ENCODE measurements around the gene DCP2.

Gene DCP2

GRCh38 chr5:113039229-113039933 is 62.8 kb downstream of the DCP2 start:
- no peaks in the 10 kb centered on the region for H4K20me1 ChIP-seq (ENCODE audit: insufficient read depth, low read length)
- ATAC-seq (ENCODE audit: insufficient read depth, low read depth) (no peak), DNase-seq (no peak)
- no peaks in the 10 kb centered on the region for H3K27me3 ChIP-seq (ENCODE audit: insufficient read depth, low read length, poor library complexity)
- no peak overlapping the region for H3K27ac ChIP-seq (ENCODE audit: low read length)
- H3K36me3 ChIP-seq (ENCODE audit: insufficient read depth, low read length) = no peaks in the 10 kb centered on the region
- H3K4me3 ChIP-seq (ENCODE audit: low read depth in 1 of 2, low read length in 2 of 2) = no peak overlapping the region
- no peaks in the 10 kb centered on the region for H3K9me3 ChIP-seq (ENCODE audit: insufficient read depth, low read length, severe bottlenecking)
- no peak for TF ChIP-seq EZH2 (IDR thresholded peaks at IDR 0.05; ENCODE audit: borderline replicate concordance, low read depth, low read length, severe bottlenecking)
- TF ChIP-seq, protein P1, sequence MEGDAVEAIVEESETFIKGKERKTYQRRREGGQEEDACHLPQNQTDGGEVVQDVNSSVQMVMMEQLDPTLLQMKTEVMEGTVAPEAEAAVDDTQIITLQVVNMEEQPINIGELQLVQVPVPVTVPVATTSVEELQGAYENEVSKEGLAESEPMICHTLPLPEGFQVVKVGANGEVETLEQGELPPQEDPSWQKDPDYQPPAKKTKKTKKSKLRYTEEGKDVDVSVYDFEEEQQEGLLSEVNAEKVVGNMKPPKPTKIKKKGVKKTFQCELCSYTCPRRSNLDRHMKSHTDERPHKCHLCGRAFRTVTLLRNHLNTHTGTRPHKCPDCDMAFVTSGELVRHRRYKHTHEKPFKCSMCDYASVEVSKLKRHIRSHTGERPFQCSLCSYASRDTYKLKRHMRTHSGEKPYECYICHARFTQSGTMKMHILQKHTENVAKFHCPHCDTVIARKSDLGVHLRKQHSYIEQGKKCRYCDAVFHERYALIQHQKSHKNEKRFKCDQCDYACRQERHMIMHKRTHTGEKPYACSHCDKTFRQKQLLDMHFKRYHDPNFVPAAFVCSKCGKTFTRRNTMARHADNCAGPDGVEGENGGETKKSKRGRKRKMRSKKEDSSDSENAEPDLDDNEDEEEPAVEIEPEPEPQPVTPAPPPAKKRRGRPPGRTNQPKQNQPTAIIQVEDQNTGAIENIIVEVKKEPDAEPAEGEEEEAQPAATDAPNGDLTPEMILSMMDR (IDR thresholded peaks at IDR 0.05; ENCODE audit: borderline replicate concordance, extremely low read depth, low read length, poor library complexity, severe bottlenecking) = no peak
- H3K9ac ChIP-seq (ENCODE audit: low read depth, low read length) = no peak overlapping the region
- no peak overlapping the region for H2AFZ ChIP-seq (ENCODE audit: low read depth, low read length)
- H3K4me2 ChIP-seq (ENCODE audit: insufficient read depth, low read length) = no peak overlapping the region
- H3K4me1 ChIP-seq (ENCODE audit: insufficient read depth, low read length) = peaks cover 12% of the 10 kb centered on the region
- no peaks in the 10 kb centered on the region for H3K79me2 ChIP-seq (ENCODE audit: insufficient read depth, low read length)

GRCh38 chr5:113039934-113040285 is 63.3 kb downstream of the DCP2 start:
- Histone ChIP-seq H4K20me1 (ENCODE audit: insufficient read depth, low read length) (no peaks in the 10 kb centered on the region), H3K4me2 (ENCODE audit: insufficient read depth, low read length) (no peak overlapping the region), H3K27me3 (ENCODE audit: insufficient read depth, low read length, poor library complexity) (no peaks in the 10 kb centered on the region), H3K9me3 (ENCODE audit: insufficient read depth, low read length, severe bottlenecking) (no peaks in the 10 kb centered on the region), H3K4me3 (ENCODE audit: low read depth in 1 of 2, low read length in 2 of 2) (no peak overlapping the region), H3K79me2 (ENCODE audit: insufficient read depth, low read length) (no peaks in the 10 kb centered on the region), H3K36me3 (ENCODE audit: insufficient read depth, low read length) (no peaks in the 10 kb centered on the region), H3K27ac (ENCODE audit: low read length) (no peak overlapping the region), H3K4me1 (ENCODE audit: insufficient read depth, low read length) (peaks cover 12% of the 10 kb centered on the region), H3K9ac (ENCODE audit: low read depth, low read length) (no peak overlapping the region), H2AFZ (ENCODE audit: low read depth, low read length) (no peak overlapping the region)
- TF ChIP-seq, protein P1 (IDR thresholded peaks at IDR 0.05; ENCODE audit: borderline replicate concordance, extremely low read depth, low read length, poor library complexity, severe bottlenecking) = no peak
- no peak for TF ChIP-seq EZH2 (IDR thresholded peaks at IDR 0.05; ENCODE audit: borderline replicate concordance, low read depth, low read length, severe bottlenecking)
- DNase-seq (no peak), ATAC-seq (ENCODE audit: insufficient read depth, low read depth) (no peak)

GRCh38 chr5:113040672-113041260 is 64.2 kb downstream of the DCP2 start:
- Histone ChIP-seq H2AFZ (ENCODE audit: low read depth, low read length) (peak overlapping the region; percentile 54; the same call in 1 of the 2 replicates), H3K36me3 (ENCODE audit: insufficient read depth, low read length) (no peaks in the 10 kb centered on the region), H3K9ac (ENCODE audit: low read depth, low read length) (no peak overlapping the region), H3K4me2 (ENCODE audit: insufficient read depth, low read length) (no peak overlapping the region), H3K4me1 (ENCODE audit: insufficient read depth, low read length) (peaks cover 12% of the 10 kb centered on the region), H3K27me3 (ENCODE audit: insufficient read depth, low read length, poor library complexity) (no peaks in the 10 kb centered on the region), H3K79me2 (ENCODE audit: insufficient read depth, low read length) (no peaks in the 10 kb centered on the region), H4K20me1 (ENCODE audit: insufficient read depth, low read length) (no peaks in the 10 kb centered on the region), H3K4me3 (ENCODE audit: low read depth in 1 of 2, low read length in 2 of 2) (no peak overlapping the region), H3K27ac (ENCODE audit: low read length) (peak overlapping the region; percentile 52), H3K9me3 (ENCODE audit: insufficient read depth, low read length, severe bottlenecking) (no peaks in the 10 kb centered on the region)
- TF ChIP-seq EZH2 (IDR thresholded peaks at IDR 0.05; ENCODE audit: borderline replicate concordance, low read depth, low read length, severe bottlenecking) = no peak
- TF ChIP-seq, protein P1 (IDR thresholded peaks at IDR 0.05; ENCODE audit: borderline replicate concordance, extremely low read depth, low read length, poor library complexity, severe bottlenecking) = no peak
- ATAC-seq (ENCODE audit: insufficient read depth, low read depth) (no peak), DNase-seq (no peak)

Measured in DND-41 (cell line).